ENCODE results near the gene CCDC74A. TPM values are rescaled to one million over a fixed set of nuclear protein-coding genes. Genes with fewer than 3 reads are reported as not detected.

Gene CCDC74A
- total and polyA plus RNA-seq, 9 of the 15 experiments (the other 6 are each of a cell fraction or from before 2014, with no cell fraction given), result 1.1 to 38.1 (median 9.6) TPM

- TF ChIP-seq ZHX1 (conservative IDR thresholded peaks at IDR 0.05; ENCODE audit: low read length), result no peak
- TF ChIP-seq MEF2A (IDR thresholded peaks at IDR 0.05; ENCODE audit: control insufficient read depth, low read depth, low read length), result no peak
- TF ChIP-seq KDM1A (IDR thresholded peaks at IDR 0.05), result no peak
- no peak for TF ChIP-seq XRCC3 (IDR thresholded peaks at IDR 0.05)
- peak; percentile 99 for TF ChIP-seq SP1 (CRISPR knock-in tag; IDR thresholded peaks at IDR 0.05)
- no peak for TF ChIP-seq MIER1 (IDR thresholded peaks at IDR 0.05; ENCODE audit: low read depth)
- no peak for TF ChIP-seq POLR3A (IDR thresholded peaks at IDR 0.05; ENCODE audit: borderline replicate concordance, extremely low read depth, insufficient read depth, insufficient read length)
- TF ChIP-seq TBL1XR1 (IDR thresholded peaks at IDR 0.05; ENCODE audit: low read length in 2 of 2), result peak in 1 of 2 experiments; percentile 77; a peak in 1 of 4 replicates
- peak; percentile 100 for TF ChIP-seq E2F1 (CRISPR knock-in tag; IDR thresholded peaks at IDR 0.05)
- peak; percentile 72; the same call in 1 of the 2 replicates for TF ChIP-seq NR3C1 (CRISPR knock-in tag; IDR thresholded peaks at IDR 0.05)
- TF ChIP-seq RBM34 (IDR thresholded peaks at IDR 0.05; ENCODE audit: borderline replicate concordance, insufficient read depth, low read length), result no peak
- TF ChIP-seq ZBED1 (IDR thresholded peaks at IDR 0.05), result no peak
- no peak for TF ChIP-seq RFX7 (CRISPR knock-in tag; IDR thresholded peaks at IDR 0.05)
- no peak for TF ChIP-seq SETDB1 (IDR thresholded peaks at IDR 0.05; ENCODE audit: low read length)
- no peak for TF ChIP-seq TAF7 (tag; IDR thresholded peaks at IDR 0.05)
- TF ChIP-seq CBX2 (IDR thresholded peaks at IDR 0.05; ENCODE audit: insufficient read depth, low read length, poor library complexity, severe bottlenecking), result no peak
- TF ChIP-seq ZC3H4 (CRISPR knock-in tag; IDR thresholded peaks at IDR 0.05; ENCODE audit: borderline replicate concordance), result no peak; the same call in 1 of the 2 replicates
- TF ChIP-seq RAD51 (IDR thresholded peaks at IDR 0.05; ENCODE audit: borderline replicate concordance, low read depth), result no peak
- TF ChIP-seq BRD9 (IDR thresholded peaks at IDR 0.05; ENCODE audit: low read depth, partially characterized antibody), result peak; percentile 20
- peak; percentile 90 for TF ChIP-seq ATF1 (CRISPR knock-in tag; IDR thresholded peaks at IDR 0.05)
- peak; percentile 97 for TF ChIP-seq ATF1 (tag; IDR thresholded peaks at IDR 0.05)
- TF ChIP-seq PRDM10 (IDR thresholded peaks at IDR 0.05; ENCODE audit: partially characterized antibody), result no peak
These were observed 35.1 kb upstream of the CCDC74A start (continued) for GRCh38 chr2:131492418-131493198.

Measured in K562 (cell line).